Measurements from ENCODE around the gene PDE10A. TPM values are rescaled to one million over a fixed set of nuclear protein-coding genes. Genes with fewer than 3 reads are reported as not detected.
"Not testable (repeated sequence)": the region's sequence is repeated elsewhere in the genome, so short reads cannot be mapped to it uniquely, and the experiment has no call there.

Gene PDE10A
- total RNA-seq, 2 donors from 2014 or later = 0.20 TPM; not detected in 1

DNA sequence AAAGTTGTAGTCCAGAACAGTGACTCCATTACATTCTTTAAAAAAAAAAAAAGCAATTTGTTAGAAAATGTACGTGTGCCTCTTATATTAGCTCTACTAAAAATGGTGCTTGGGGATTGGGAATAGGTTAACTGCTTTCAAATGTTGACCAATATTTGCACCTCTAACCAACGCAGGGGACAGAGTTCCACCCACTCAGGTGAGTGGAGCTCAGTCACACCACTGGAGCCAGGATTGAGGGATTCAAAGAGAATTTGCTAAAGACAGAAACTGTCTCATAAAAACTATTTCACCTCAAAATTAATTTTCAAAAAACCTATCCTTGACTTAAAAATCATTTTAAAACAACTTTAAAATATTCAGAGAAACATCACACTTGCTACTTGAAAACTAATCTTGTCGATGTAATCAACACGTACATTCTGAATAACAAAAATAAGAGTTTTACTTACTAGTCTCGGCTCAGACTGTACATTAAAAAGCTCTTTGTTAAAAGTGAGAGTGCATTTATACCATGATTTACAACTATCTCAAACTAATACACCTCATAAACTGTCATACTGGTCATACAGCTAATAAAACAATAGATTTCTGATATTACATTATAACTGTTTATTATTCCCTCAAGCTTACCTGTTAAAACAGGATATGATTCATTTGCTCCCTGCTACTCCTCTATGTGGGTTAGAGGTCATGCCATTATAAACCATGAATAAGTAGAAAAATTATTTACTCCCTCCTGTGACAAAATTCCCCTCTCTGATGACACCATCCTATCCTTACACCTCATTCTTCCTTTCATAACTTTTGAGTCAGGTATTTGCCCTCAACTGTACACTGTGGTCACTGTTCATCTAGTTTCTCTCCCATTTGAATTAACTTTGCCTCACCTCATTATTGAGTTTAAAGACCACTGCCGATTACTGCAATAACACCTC, 88.6 kb downstream of the PDE10A start:
- H3K4me1 Mint-ChIP-seq = no peaks in the 10 kb centered on the region
- peaks cover 3% of the 10 kb centered on the region for H3K9me3 ChIP-seq (ENCODE audit: control insufficient read depth, low read length, poor library complexity, severe bottlenecking)
- H3K36me3 Mint-ChIP-seq (ENCODE audit: low read depth) = no peaks in the 10 kb centered on the region
- ATAC-seq (no peak), DNase-seq (no peak)
- H3K27me3 Mint-ChIP-seq = no peaks in the 10 kb centered on the region
- no peak overlapping the region for H3K27ac Mint-ChIP-seq
- no peak overlapping the region for H3K4me3 Mint-ChIP-seq

DNA sequence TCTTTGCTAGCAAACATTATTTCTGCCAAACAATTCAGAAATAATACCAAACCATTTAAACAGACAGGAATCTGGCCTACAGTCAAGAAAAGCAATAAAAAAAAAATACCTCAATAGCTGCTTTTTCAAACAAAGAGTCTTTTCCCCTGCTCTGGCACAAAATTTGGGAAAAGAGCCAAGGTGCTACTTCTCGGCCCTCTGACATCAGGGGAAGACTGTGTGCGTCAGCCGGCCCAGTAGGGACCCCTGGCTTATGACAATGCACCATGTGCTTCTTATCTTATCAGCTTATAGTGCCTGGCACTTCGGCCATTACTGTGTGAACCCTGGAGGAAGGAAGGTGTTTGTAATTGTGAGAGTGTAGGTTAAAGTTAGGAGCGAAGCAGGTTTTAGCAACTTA, 89.4 kb downstream of the PDE10A start:
- Mint-ChIP-seq H3K27ac (no peak overlapping the region), H3K27me3 (no peaks in the 10 kb centered on the region), H3K4me3 (no peak overlapping the region), H3K36me3 (ENCODE audit: low read depth) (no peaks in the 10 kb centered on the region), H3K4me1 (no peaks in the 10 kb centered on the region)
- peaks cover 3% of the 10 kb centered on the region for H3K9me3 ChIP-seq (ENCODE audit: control insufficient read depth, low read length, poor library complexity, severe bottlenecking)
- DNase-seq (no peak), ATAC-seq (no peak)

DNA sequence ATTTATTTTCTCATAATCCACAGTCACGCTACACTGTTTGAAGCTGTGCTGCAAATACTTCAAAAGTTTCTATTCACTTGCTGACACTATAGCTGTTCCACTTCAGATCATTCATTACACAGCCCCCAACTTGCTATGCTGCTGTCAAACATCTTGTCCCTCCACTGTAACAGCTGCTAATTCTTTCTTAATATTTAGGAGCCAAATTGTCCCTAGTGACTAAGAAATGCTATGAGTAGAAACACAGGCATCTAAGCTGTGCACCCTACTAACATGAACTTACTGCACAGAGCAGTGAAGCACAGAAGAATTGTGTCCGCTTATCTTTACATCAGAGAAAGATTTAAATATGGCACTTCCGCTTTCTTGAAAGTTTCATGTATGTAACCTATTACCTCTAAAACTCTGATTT, 91.3 kb downstream of the PDE10A start:
- ATAC-seq = no peak
- Mint-ChIP-seq H3K4me3 (no peak overlapping the region), H3K36me3 (ENCODE audit: low read depth) (no peaks in the 10 kb centered on the region)

DNA sequence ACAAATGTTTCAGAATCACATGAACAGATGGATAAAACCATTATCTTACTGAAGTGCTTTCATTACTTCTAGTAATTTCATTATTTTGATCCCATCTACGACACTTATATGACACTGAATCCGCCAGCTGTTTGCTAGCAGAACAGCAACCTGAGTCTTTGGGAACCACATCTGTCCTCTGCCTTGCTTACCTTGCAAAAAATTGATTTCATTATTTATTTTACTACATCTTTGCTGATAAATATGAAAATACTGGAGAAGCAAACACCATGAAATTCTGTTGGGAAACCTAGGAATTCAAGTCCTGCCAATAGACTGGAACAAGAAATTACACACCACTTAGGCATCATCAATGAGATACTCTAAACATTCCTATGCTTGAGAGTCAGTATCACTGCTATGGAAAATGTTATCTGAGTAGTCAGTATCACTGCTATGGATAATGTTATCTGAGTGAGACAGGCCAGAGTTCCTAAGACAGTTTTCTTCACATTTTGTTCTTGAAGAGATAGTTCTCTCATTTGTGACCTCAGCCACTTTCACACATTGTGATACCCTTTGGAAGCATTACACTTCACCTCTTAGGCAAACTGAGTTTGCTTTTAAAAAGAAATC, 91.9 kb downstream of the PDE10A start:
- no peak for ATAC-seq
- Mint-ChIP-seq H3K4me3 (no peak overlapping the region), H3K4me1 (no peaks in the 10 kb centered on the region), H3K36me3 (ENCODE audit: low read depth) (no peaks in the 10 kb centered on the region), H3K27me3 (no peaks in the 10 kb centered on the region), H3K27ac (no peak overlapping the region)
- DNase-seq = no peak
- peaks cover 3% of the 10 kb centered on the region for H3K9me3 ChIP-seq (ENCODE audit: control insufficient read depth, low read length, poor library complexity, severe bottlenecking)

More for the DNA sequence above, 91.3 kb downstream of the PDE10A start:
- no peak for DNase-seq
- Mint-ChIP-seq H3K4me1 (no peaks in the 10 kb centered on the region), H3K27ac (no peak overlapping the region), H3K27me3 (no peaks in the 10 kb centered on the region)
- H3K9me3 ChIP-seq (ENCODE audit: control insufficient read depth, low read length, poor library complexity, severe bottlenecking) = peaks cover 3% of the 10 kb centered on the region

DNA sequence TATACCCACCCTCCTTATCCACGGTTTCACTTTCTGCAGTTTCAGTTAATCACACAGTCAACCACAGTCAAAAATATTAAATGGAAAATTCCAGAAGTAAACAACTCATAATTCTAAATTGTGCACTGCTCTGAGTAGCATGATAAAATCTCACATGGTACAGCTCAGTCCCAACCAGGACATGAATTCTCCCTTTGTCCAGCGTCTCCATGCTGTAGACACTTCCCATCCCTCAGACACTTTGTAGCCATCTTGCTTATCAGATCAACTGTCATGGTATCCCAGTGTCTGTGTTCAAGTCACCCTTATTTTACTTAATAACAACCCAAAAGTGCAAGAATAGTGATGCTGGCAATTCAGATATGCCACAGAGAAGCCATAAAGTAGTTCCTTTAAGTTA, 94.7 kb downstream of the PDE10A start:
- Mint-ChIP-seq H3K4me3 (no peak overlapping the region), H3K36me3 (ENCODE audit: low read depth) (no peaks in the 10 kb centered on the region), H3K27ac (no peak overlapping the region), H3K27me3 (no peaks in the 10 kb centered on the region), H3K4me1 (no peaks in the 10 kb centered on the region)
- no peak for ATAC-seq
- H3K9me3 ChIP-seq (ENCODE audit: control insufficient read depth, low read length, poor library complexity, severe bottlenecking) = peaks cover 3% of the 10 kb centered on the region
- DNase-seq = no peak

DNA sequence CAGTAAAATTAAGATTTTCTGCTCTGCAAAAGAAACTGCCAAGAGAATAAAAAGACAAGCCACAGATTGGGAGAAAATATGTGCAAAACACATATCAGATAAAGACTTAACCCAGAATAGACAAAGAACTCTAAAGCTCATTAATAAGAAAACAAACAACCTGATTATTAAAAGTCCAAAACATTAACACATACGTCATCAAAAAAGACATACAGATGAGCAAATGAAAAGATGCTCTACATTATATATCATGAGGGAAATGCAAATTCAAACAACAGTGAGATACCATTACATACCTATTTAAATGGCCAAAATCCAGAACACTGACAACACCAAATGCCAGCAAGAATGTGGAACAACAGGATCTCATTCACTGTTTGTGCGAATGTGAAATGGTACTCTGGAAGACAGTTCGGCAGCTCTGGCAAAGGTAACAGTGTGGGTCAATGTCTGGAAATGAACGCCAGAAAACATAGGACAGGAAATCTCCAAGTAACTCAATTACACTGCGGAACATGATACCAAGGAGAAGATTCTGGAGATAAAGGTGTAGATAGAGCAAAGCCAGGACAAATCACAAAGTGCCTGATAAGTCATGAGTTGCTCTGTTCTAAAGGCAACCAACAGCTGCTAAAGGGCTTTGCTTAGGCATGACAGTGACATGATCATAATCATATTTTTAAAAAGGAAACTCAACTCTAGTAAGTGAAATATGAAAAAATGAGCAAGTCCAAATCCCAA, 96.8 kb downstream of the PDE10A start:
- no peak overlapping the region for H3K4me3 Mint-ChIP-seq
- H3K36me3 Mint-ChIP-seq (ENCODE audit: low read depth) = no peaks in the 10 kb centered on the region
- ATAC-seq (no peak), DNase-seq (no peak)
- H3K9me3 ChIP-seq (ENCODE audit: control insufficient read depth, low read length, poor library complexity, severe bottlenecking) = no peaks in the 10 kb centered on the region
- H3K4me1 Mint-ChIP-seq = no peaks in the 10 kb centered on the region
- no peak overlapping the region for H3K27ac Mint-ChIP-seq
- H3K27me3 Mint-ChIP-seq = no peaks in the 10 kb centered on the region

DNA sequence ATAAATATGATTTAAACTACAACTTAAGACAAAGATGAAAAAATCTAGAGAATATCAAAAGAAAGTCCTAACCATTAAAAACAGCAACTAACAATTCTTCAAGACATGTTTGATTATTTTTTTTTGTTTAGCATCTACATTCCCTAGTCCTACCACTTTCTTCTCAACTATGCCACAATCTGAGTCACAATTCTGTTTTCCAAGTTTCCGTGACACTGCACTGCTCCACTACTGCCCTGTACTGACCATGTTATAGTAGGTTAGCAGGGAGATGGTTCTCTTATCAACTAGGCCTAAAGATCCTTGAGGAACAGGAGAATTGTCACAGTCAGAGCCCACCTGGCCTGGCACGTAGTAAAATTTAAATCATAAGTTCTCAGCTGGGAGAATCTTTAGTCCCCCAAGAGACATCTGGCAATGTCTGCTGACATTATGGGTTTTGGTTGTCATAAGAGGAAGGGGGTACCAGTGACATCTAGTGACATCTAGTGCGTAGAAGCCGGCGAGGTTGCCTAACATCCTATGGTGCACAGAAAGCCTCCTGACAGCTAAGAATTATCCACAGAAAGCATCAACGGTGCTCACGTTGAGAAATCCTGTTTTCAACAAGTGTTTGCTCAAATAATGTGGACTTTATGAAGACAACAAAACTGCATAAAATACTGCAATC, 100.5 kb downstream of the PDE10A start:
- no peak overlapping the region for H3K27ac Mint-ChIP-seq
- H3K4me3 Mint-ChIP-seq = no peak overlapping the region
- DNase-seq (no peak), ATAC-seq (no peak)
- H3K4me1 Mint-ChIP-seq = no peaks in the 10 kb centered on the region
- H3K27me3 Mint-ChIP-seq = no peaks in the 10 kb centered on the region
- no peaks in the 10 kb centered on the region for H3K36me3 Mint-ChIP-seq (ENCODE audit: low read depth)
- no peaks in the 10 kb centered on the region for H3K9me3 ChIP-seq (ENCODE audit: control insufficient read depth, low read length, poor library complexity, severe bottlenecking)

DNA sequence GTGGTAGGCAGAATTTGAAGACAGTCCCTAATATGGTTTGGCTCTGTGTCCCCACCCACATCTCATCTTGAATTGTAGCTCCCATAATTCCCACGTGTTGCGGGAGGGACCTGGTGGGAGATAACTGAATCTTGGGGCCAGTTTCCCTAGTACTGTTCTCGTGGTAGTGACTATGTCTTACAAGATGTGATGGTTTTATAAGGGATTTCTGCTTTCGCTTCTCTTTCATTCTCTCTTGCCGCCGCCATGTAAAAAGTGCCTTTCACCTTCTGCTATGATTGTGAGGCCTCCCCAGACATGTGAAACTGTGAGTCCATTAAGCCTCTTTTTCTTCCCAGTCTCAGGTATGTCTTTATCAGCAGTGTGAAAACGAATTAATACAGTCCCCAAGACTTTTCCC, 103.4 kb downstream of the PDE10A start:
- no peaks in the 10 kb centered on the region for H3K27me3 Mint-ChIP-seq
- H3K4me1 Mint-ChIP-seq = no peaks in the 10 kb centered on the region
- no peaks in the 10 kb centered on the region for H3K36me3 Mint-ChIP-seq (ENCODE audit: low read depth)
- ATAC-seq (no peak), DNase-seq (no peak)
- no peak overlapping the region for H3K4me3 Mint-ChIP-seq
- no peak overlapping the region for H3K27ac Mint-ChIP-seq
- no peaks in the 10 kb centered on the region for H3K9me3 ChIP-seq (ENCODE audit: control insufficient read depth, low read length, poor library complexity, severe bottlenecking)

DNA sequence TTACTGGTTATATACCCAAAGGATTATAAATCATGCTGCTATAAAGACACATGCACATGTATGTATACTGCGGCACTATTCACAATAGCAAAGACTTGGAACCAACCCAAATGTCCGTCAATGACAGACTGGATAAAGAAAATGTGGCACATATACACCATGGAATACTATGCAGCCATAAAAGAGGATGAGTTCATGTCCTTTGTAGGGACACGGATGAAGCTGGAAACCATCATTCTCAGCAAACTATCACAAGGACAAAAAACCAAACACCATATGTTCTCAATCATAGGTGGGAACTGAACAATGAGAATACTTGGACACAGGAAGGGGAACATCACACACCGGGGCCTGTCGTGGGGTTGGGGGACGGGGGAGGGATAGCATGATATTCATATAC, 104.9 kb downstream of the PDE10A start:
- H3K4me3 Mint-ChIP-seq; H3K9me3 ChIP-seq (ENCODE audit: control insufficient read depth, low read length, poor library complexity, severe bottlenecking); H3K36me3 Mint-ChIP-seq (ENCODE audit: low read depth); H3K4me1 Mint-ChIP-seq; H3K27me3 Mint-ChIP-seq; ATAC-seq; H3K27ac Mint-ChIP-seq; DNase-seq: not testable (repeated sequence)

DNA sequence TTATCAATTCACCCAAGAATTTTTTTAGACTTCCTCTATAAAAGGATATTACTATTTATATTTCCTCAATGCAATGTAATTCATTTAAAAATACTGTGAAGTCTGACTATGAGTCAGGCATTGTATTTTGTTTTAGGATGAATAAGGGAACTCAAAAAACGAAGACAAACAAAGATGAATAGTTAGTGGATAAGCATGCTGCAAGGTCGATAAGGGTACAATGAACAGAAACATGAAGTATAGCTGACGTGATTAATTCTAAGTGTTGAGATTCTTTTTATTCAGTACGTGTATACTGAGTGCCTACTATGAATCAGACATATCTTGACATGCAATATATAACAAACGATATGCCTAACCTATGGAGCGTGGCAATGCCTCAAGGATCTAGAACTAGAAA, 105.4 kb downstream of the PDE10A start:
- no peaks in the 10 kb centered on the region for H3K36me3 Mint-ChIP-seq (ENCODE audit: low read depth)
- H3K27me3 Mint-ChIP-seq = no peaks in the 10 kb centered on the region
- ATAC-seq (no peak), DNase-seq (no peak)
- H3K9me3 ChIP-seq (ENCODE audit: control insufficient read depth, low read length, poor library complexity, severe bottlenecking) = no peaks in the 10 kb centered on the region
- H3K27ac Mint-ChIP-seq = no peak overlapping the region
- no peak overlapping the region for H3K4me3 Mint-ChIP-seq
- no peaks in the 10 kb centered on the region for H3K4me1 Mint-ChIP-seq

DNA sequence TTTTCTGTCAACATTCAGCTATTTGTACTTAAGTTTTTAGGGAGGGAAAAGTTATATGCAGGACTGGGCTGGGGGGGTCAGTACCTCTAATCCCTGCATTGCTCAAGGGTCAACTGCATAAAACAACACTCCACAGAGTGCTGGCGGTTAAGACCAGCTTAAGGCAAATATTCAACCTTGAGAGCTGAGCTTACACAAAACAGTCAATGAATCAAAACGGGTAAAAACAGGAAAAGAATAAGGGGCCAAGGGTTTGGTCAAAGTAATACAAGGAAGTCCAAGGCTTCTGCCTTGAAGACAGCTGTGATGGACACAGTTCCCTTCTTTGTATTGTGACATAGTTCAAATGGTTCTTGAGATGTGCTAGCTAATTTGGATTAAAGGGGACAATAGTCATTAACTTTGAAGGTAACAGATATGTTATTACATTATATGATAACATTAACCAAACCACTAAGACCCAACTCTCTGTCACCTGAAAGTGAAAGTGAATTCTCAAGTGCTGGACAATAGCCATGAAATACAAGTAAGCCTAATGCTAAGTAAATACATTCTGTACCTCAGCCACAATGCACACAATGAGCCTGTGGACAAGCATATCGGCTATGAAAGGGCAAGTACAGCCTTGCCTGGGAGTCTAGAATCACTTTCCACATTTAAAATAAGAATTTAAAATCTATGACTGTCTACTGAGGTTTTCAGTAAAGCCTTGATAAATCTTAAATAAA, 106.8 kb downstream of the PDE10A start:
- no peak for DNase-seq
- no peak for ATAC-seq
- Mint-ChIP-seq H3K27ac (no peak overlapping the region), H3K27me3 (no peaks in the 10 kb centered on the region), H3K36me3 (ENCODE audit: low read depth) (no peaks in the 10 kb centered on the region), H3K4me1 (no peaks in the 10 kb centered on the region), H3K4me3 (no peak overlapping the region)
- H3K9me3 ChIP-seq (ENCODE audit: control insufficient read depth, low read length, poor library complexity, severe bottlenecking) = no peaks in the 10 kb centered on the region

DNA sequence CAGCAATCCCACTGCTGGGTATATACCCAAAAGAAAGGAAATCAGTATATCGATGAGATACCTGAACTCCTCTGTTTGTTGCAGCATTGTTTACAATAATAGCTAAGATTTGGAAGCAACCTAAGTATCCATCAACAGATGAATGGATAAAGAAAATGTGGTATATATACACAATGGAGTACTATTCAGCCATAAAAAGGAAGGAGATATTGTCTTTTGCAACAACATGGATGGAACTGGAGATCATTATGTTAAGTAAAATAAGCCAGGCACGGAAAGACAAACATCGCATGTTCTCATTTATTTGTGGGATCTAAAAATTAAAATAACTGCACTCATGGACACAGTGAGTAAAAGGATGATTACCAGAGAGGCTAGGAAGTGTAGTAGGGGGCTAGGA, 108.4 kb downstream of the PDE10A start:
- H3K27me3 Mint-ChIP-seq; H3K27ac Mint-ChIP-seq; H3K4me3 Mint-ChIP-seq; DNase-seq; H3K9me3 ChIP-seq (ENCODE audit: control insufficient read depth, low read length, poor library complexity, severe bottlenecking); H3K36me3 Mint-ChIP-seq (ENCODE audit: low read depth); ATAC-seq; H3K4me1 Mint-ChIP-seq: not testable (repeated sequence)
